Gastrocnemius medialis (tissue), 4 donors: ENCODE results near the gene TYW5. TPM values are rescaled to one million over a fixed set of nuclear protein-coding genes. Genes with fewer than 3 reads are reported as not detected.

Source experiments
- ATAC-seq, 2 donors: fragments of 150-250 bp; one replicate each; pipeline ENCODE4 v1.9.1; 2016
- DNase-seq, 2 donors: peaks; one replicate each; pipeline ENCODE4 v3.0.0-alpha.2; 2019
- H3K27ac ChIP-seq, 4 donors: fragments of 200-600 bp; sonication (generic); 1 replicate in 1 of 4; 2 replicates in 3 of 4; pipeline ENCODE4 v1.5.1; 2016 to 2018; ENCODE audit warnings: mild to moderate bottlenecking in 2 of 4, moderate library complexity in 1 of 4
- H3K27me3 ChIP-seq, 3 donors: fragments of 200-600 bp; sonication (generic) in 2 of 3; 1 replicate in 1 of 3; 2 replicates in 2 of 3; pipeline versions ENCODE4 v1.5.1 to v1.6.0; 2016 to 2019; ENCODE audit warnings: mild to moderate bottlenecking in 1 of 3, moderate library complexity in 1 of 3
- H3K36me3 ChIP-seq, 2 donors: fragments of 200-600 bp; sonication (generic) in 1 of 2; one replicate each; pipeline ENCODE4 v1.5.1; 2017 to 2018
- H3K4me1 ChIP-seq, 2 donors: fragments of 200-600 bp; sonication (generic) in 1 of 2; one replicate each; pipeline ENCODE4 v1.5.1; 2016 to 2017; ENCODE audit warnings: mild to moderate bottlenecking in 2 of 2
- H3K4me3 ChIP-seq, 4 donors: fragments of 200-600 bp; sonication (generic) in 3 of 4; 1 replicate in 1 of 4; 2 replicates in 3 of 4; pipeline ENCODE4 v1.5.1; 2016 to 2019; ENCODE audit warnings: mild to moderate bottlenecking in 2 of 4
- H3K9me3 ChIP-seq, 3 donors: fragments of 200-600 bp; sonication (generic) in 2 of 3; 1 replicate in 1 of 3; 2 replicates in 2 of 3; pipeline ENCODE4 v1.5.1; 2016 to 2019
- CTCF ChIP-seq, 5 experiments: fragments of 450-650 bp in 3 of 5; fragments of 200-600 bp in 2 of 5; sonication (generic) in 2 of 5; IDR thresholded peaks in 4 of 5; conservative IDR thresholded peaks in 1 of 5; 1 replicate in 4 of 5; 2 replicates in 1 of 5; pipeline ENCODE4 v1.5.1; 2016 to 2019; ENCODE audit warnings: antibody characterized with exemption in 5 of 5, mild to moderate bottlenecking in 3 of 5, moderate library complexity in 3 of 5
- POLR2A ChIP-seq, 2 donors: fragments of 450-650 bp; IDR thresholded peaks; one replicate each; pipeline ENCODE4 v1.6.1; 2017; ENCODE audit warnings: antibody characterized with exemption in 2 of 2, mild to moderate bottlenecking in 2 of 2, moderate library complexity in 2 of 2
- in situ Hi-C, 4 donors: fragments of 200-750 bp; cut with MboI; loops; one replicate each; pipeline versions ENCODE4 v1.15.0 to v1.8.0; 2017; ENCODE audit warnings: low sequenced_read_pairs in 4 of 4
- intact Hi-C: fragments of 100-400 bp; cut with DNase I; formaldehyde crosslinking; loops from one replicate; pipeline ENCODE4 v1.15.1; 2023; ENCODE audit warnings: low total_unique reads
- total RNA-seq, 4 donors: library from RNA; depleted of rRNA; stranded (reverse); fragments of >200 nt; gene quantifications; one replicate each; pipeline versions ENCODE4 v1.1.0 to v1.2.3, GENCODE V29; 2016

Gene TYW5
- total RNA-seq, result 1 to 10 TPM; 1.7 to 4.5 (median 3.8) TPM

- DNase-seq, result peak; percentile 68 to 72
- H3K9me3 ChIP-seq, result no peaks in the 10 kb centered on the region
- H3K36me3 ChIP-seq, result peaks cover 0 to 21% of the 10 kb centered on the region in 2 donors
- peak within 1 kb of the TSS; percentile 83 to 94 (median 90) for H3K4me3 ChIP-seq
- peaks cover 33% of the 10 kb centered on the region in 2 donors for H3K4me1 ChIP-seq
- in situ Hi-C loops, result loop anchor here in 2 of 4 donors (25.0 kb wide), 2 partner anchors 732 to 757 kb away; no protein-coding TSS in a partner anchor
- H3K27me3 ChIP-seq, result no peaks in the 10 kb centered on the region
- intact Hi-C loops, result loop anchor here (1.0 to 10.0 kb wide), 3 partner anchors 44 to 1499 kb away; partner anchors contain the start of genes C2orf69, STRADB and TRAK2
- TF ChIP-seq POLR2A (IDR thresholded peaks at IDR 0.05) (peak; percentile 24 to 56), CTCF (IDR thresholded peaks at IDR 0.05 in 4 of 5, conservative IDR thresholded peaks at IDR 0.05 in 1 of 5) (peak in 3 of 5 experiments; percentile 34 to 43 (median 34))
- peak within 1 kb of the TSS; percentile 86 to 94 (median 90) for H3K27ac ChIP-seq
- ATAC-seq, result peak; percentile 98
Measured at GRCh38 chr2:199955339-199956061, at the start of gene TYW5, which contains the start of gene MAIP1. TYW5 (minus strand) TSS chr2:199955491; CDS start chr2:199955470, 21 bp downstream. MAIP1 (plus strand) TSS chr2:199955582; CDS start chr2:199955799, 217 bp downstream.

- Histone ChIP-seq H3K9me3 (peaks cover 0 to 3% (median 0%) of the 10 kb centered on the region in 3 donors), H3K27ac (no peak overlapping the region), H3K36me3 (no peaks in the 10 kb centered on the region), H3K4me1 (peaks cover 0 to 4% of the 10 kb centered on the region in 2 donors), H3K27me3 (no peaks in the 10 kb centered on the region), H3K4me3 (no peak overlapping the region)
- TF ChIP-seq CTCF (IDR thresholded peaks at IDR 0.05 in 4 of 5, conservative IDR thresholded peaks at IDR 0.05 in 1 of 5) (no peak), POLR2A (IDR thresholded peaks at IDR 0.05) (no peak)
- DNase-seq (no peak), ATAC-seq (no peak)
- in situ Hi-C loops (no loop called here), intact Hi-C loops (no loop called here)
Measured at GRCh38 chr2:200003444-200003843, 48.2 kb upstream of the TYW5 start.

GRCh38 chr2:200000444-200001163 is 45.3 kb upstream of the TYW5 start:
- H3K4me1 ChIP-seq, result peaks cover 0 to 17% of the 10 kb centered on the region in 2 donors
- H3K4me3 ChIP-seq, result no peak overlapping the region
- in situ Hi-C loops (no loop called here), intact Hi-C loops (no loop called here)
- peaks cover 0 to 3% (median 0%) of the 10 kb centered on the region in 3 donors for H3K9me3 ChIP-seq
- H3K36me3 ChIP-seq, result no peaks in the 10 kb centered on the region
- no peaks in the 10 kb centered on the region for H3K27me3 ChIP-seq
- no peak overlapping the region for H3K27ac ChIP-seq
- TF ChIP-seq CTCF (IDR thresholded peaks at IDR 0.05 in 4 of 5, conservative IDR thresholded peaks at IDR 0.05 in 1 of 5), result no peak
- ATAC-seq, result no peak
- no peak for DNase-seq

- Histone ChIP-seq H3K4me1 (peaks cover 0 to 17% of the 10 kb centered on the region in 2 donors), H3K9me3 (no peaks in the 10 kb centered on the region), H3K4me3 (no peak overlapping the region), H3K27ac (no peak overlapping the region), H3K36me3 (no peaks in the 10 kb centered on the region), H3K27me3 (no peaks in the 10 kb centered on the region)
- no peak for ATAC-seq
- in situ Hi-C loops, result no loop called here
- TF ChIP-seq POLR2A (IDR thresholded peaks at IDR 0.05) (no peak), CTCF (IDR thresholded peaks at IDR 0.05 in 4 of 5, conservative IDR thresholded peaks at IDR 0.05 in 1 of 5) (no peak)
- intact Hi-C loops, result no loop called here
- DNase-seq, result no peak
Measured at GRCh38 chr2:199999166-199999565, 43.9 kb upstream of the TYW5 start.
